GM19351 (cell line): Measurements from ENCODE around the gene HNRNPCL1.
"Not testable (repeated sequence)": the region's sequence is repeated elsewhere in the genome, so short reads cannot be mapped to it uniquely, and the experiment has no call there.

Experiments
- ATAC-seq: cut with Tn5 transposase; IDR thresholded peaks from one replicate; pipeline ENCODE4 v1.9.1; 2021; ENCODE audit warnings: mild to moderate bottlenecking, moderate library complexity; ENCODE audit not compliant: unreplicated experiment

Gene HNRNPCL1

GRCh38 chr1:12848620-12849019, at the start of gene HNRNPCL1:
Gene HNRNPCL1, minus strand, starts transcription at chr1:12848720. Its CDS starts 431 bp downstream, at chr1:12848289.
- ATAC-seq, result not testable (repeated sequence)

DNA sequence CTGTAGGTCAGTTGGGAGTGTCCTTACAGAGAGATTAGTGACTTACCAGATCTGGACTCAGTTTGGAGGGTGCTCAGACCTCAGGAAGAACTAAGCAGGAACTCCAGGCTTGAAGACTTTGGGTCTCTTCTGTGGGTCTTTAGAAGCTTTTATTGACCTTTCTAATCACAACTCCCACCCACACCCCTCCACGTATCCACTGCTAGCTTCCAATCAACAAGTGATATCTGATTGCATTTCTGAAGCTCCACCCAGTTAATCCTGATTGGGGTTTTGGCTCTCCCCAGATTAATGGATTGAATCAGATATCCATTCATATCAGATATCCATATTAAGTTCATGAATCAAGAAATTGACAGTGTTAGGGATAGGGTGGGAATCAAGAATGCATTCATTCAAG, 49.6 kb upstream of the HNRNPCL1 start, which contains the start of gene PRAMEF10:
Gene PRAMEF10 (minus strand): TSS at position 101 of the 400 bp plus-strand sequence. CDS start 2,423 bp downstream, outside the sequence.
- not testable (repeated sequence) for ATAC-seq

DNA sequence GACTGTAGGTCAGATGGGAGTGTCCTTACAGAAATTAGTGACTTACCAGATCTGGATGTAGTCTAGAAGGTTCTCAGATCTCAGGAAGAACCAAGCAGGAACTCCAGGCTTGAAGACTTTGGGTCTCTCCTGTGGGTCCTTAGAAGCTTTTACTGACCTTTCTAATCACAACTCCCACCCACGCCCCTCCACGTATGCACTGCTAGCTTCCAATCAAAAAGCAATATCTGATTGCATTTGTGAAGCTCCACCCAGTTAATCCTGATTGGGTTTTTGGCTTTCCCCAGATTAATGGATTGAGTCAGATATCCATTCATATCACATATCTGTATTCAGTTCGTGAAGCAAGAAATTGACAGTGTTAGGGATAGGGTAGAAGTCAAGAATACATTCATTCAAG, 37.6 kb upstream of the HNRNPCL1 start, which contains the start of gene PRAMEF4:
Gene PRAMEF4 (minus strand): TSS at position 101 of the 400 bp plus-strand sequence. CDS start 2,807 bp downstream, outside the sequence.
- ATAC-seq, result not testable (repeated sequence)

DNA sequence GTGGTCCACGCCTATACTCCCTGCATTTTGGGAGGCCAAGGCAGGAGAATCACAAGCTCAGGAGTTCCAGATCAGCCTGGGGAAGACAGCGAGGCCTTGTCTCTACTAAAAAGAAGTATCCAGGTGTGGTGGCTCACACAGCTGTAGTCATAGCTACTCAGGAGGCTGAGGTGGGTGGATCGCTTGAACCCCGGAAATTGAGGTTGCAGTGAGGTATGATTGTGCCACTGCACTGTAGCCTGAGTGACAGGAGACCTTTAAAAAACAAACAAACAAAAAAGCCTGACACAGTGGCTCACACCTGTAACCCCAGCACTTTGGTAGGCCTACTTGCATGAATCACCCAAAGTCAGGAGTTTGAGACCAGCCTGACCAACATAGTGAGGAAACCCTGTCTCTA, 29.9 kb upstream of the HNRNPCL1 start:
- not testable (repeated sequence) for ATAC-seq

DNA sequence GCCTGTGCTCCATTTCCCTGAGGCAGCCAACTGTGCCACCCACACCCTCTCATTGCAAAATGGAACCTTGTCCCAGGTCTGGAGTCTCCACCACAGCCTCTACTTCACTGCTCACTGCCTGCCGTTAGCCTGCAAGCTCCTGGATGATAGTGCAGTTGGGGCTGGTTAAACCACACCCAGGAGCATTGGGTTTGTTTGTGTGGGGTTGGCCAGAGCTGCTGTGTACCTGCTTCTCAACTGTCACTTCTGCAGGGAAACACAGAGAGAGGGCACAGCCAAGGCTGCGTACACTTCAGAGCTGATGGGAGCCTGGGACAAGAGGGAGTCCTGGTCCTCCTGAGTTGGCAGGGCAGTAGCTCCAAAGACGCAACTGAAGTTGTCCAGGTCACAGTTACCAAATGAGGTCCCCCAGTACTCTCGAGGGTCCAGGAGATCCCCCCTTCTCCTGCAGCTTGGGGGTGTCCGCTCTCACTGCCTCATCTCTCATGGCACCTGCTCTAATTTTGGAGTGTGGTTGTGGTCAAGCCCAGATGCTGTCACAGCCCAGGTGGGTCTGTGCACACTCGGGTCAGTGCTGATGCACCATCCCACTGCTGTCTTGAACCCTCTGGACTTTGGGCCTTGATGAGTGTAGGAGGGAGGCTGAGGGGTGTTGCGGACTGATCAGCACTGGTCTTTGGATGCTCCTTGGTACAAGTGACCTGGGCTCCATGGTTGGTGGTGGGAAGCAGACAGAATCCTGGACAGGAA, 14.8 kb upstream of the HNRNPCL1 start:
- not testable (repeated sequence) for ATAC-seq

GRCh38 chr1:12856786-12857185, 8.3 kb upstream of the HNRNPCL1 start, which contains the start of gene PRAMEF2:
Gene PRAMEF2, plus strand, starts transcription at chr1:12857086. Its CDS starts 1,924 bp downstream, at chr1:12859010.
- not testable (repeated sequence) for ATAC-seq

DNA sequence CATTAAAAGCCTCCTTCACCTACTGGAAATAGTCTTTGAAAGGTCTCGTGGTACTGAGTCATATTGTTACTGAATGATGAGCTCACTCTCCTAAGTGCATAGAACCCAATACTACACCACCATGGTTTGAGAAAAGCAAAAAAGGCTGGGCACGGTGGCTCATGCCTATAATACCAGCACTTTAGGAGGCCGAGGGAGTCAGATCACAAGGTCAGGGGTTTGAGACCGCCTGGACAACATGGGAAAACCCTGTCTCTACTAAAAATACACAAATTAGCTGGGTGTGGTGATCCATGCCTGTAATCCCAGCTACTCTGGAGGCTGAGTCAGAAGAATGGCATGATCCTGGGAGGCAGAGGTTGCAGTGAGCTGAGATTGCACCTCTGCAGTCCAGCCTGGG, 3.3 kb upstream of the HNRNPCL1 start:
- no peak for ATAC-seq

DNA sequence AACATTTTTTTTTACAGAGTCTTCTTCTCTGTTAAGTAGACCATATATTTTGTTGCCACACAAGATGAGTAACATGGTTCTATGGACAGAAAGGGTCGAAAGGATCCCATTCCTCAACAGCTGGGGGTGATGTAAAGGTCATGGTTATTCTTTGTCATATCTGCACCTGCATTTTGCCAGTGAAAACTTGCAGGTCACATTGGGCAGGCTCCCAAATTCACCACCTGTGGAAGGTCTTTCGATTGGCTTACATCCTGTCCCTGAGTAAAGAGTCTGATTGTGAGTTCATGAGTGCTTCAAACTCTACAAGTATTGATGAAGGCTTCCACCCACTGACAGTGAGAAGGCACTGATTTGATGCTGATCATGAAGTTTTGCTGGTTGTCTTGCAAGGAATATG, 15.3 kb downstream of the HNRNPCL1 start:
- ATAC-seq, result not testable (repeated sequence)

DNA sequence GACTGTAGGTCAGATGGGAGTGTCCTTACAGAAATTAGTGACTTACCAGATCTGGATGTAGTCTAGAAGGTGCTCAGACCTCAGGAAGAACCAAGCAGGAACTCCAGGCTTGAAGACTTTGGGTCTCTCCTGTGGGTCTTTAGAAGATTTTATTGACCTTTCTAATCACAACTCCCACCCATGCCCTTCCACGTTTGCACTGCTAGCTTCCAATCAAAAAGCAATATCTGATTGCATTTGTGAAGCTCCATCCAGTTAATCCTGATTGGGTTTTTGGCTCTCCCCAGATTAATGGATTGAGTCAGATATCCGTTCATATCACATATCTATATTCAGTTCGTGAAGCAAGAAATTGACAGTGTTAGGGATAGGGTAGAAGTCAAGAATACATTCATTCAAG, 17.2 kb downstream of the HNRNPCL1 start, which contains the start of gene PRAMEF11:
Gene PRAMEF11 (minus strand): TSS at position 101 of the 400 bp plus-strand sequence. CDS start 2,621 bp downstream, outside the sequence.
- ATAC-seq, result not testable (repeated sequence)

DNA sequence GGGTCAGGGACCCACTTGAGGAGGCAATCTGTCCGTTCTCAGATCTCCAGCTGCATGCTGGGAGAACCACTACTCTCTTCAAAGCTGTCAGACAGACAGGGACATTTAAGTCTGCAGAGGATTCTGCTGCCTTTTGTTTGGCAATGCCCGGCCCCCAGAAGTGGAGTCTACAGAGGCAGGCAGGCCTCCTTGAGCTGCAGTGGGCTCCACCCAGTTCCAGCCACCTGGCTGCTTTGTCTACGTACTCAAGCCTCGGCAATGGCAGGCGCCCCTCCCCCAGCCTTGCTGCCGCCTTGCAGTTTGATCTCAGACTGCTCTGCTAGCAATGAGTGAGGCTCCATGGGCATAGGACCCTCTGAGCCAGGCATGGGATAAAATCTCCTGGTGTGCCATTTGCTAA, 29.5 kb downstream of the HNRNPCL1 start:
- ATAC-seq, result not testable (repeated sequence)

DNA sequence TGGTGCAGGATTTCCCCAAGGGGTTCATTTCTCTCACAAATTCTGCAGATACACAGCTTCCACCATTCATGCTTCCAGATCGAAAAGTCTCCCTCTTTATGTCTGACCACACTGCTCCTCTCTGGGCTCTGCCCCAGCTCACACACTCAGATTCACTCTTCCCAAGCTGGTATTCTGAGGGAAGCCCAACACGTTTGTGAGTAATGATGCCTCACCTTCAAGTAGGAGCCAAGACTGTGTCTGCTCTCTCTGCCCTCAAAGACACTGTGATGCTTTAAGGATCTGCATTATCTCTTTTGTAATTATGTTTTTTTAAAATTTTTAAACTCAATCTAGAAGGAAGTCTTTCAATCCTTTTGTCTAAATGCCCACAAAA, 37.1 kb downstream of the HNRNPCL1 start:
- no peak for ATAC-seq

- no peak for ATAC-seq
Measured at GRCh38 chr1:12810691-12811408, 37.7 kb downstream of the HNRNPCL1 start.

- no peak for ATAC-seq
Measured at GRCh38 chr1:12809933-12810332, 38.6 kb downstream of the HNRNPCL1 start.

- no peak for ATAC-seq
Measured at GRCh38 chr1:12799730-12800129, 48.8 kb downstream of the HNRNPCL1 start.

GRCh38 chr1:12798911-12799310, 49.6 kb downstream of the HNRNPCL1 start:
- ATAC-seq, result no peak
